B cell (primary cell): Measurements from ENCODE around the gene PLEKHG3. TPM values are rescaled to one million over a fixed set of nuclear protein-coding genes. Genes with fewer than 3 reads are reported as not detected.

Experiments
- ATAC-seq: fragments of 200-7000 bp; cut with Tn5 transposase; one replicate; pipeline ENCODE4 v1.10.0; 2021; ENCODE audit warnings: low read depth, mild to moderate bottlenecking, moderate number of reproducible peaks, moderate library complexity
- CTCF ChIA-PET: fragments of 350-600 bp; sonication (Branson Sonifier 250); formaldehyde crosslinking; loops from one replicate; lab custom pipeline; 2021; ENCODE audit warnings: antibody characterized with exemption, inconsistent platforms; lab: Charles Lee
- POLR2A ChIA-PET: fragments of 350-600 bp; sonication (Branson Sonifier 250); formaldehyde crosslinking; loops from one replicate; lab custom pipeline; 2021; ENCODE audit warnings: antibody characterized with exemption; lab: Charles Lee
- DNase-seq: peaks from one replicate; pipeline ENCODE4 v3.0.0; 2013
- H2AFZ ChIP-seq: 2 replicates; pipeline ENCODE4 v1.6.1; 2012; ENCODE audit warnings: mild to moderate bottlenecking, low read depth, low read length; ENCODE audit not compliant: insufficient read depth, poor library complexity, severe bottlenecking
- H3K27ac ChIP-seq, 2 donors: 1 replicate in 1 of 2; 2 replicates in 1 of 2; pipeline ENCODE4 v1.5.1; 2012 to 2013; ENCODE audit warnings: low read length in 2 of 2, mild to moderate bottlenecking in 2 of 2, moderate library complexity in 1 of 2
- H3K27me3 ChIP-seq, 4 experiments: fragments of 200-600 bp in 1 of 4; sonication (generic) in 1 of 4; replicated peaks in 1 of 4; 1 replicate in 2 of 4; 2 replicates in 2 of 4; pipeline versions ENCODE4 v1.6.1 to v1.7.0; 2013 to 2016; ENCODE audit warnings: low read length in 3 of 4, mild to moderate bottlenecking in 2 of 4, mixed read lengths in 1 of 4, moderate library complexity in 1 of 4; ENCODE audit not compliant: insufficient read depth in 4 of 4, control insufficient read depth in 3 of 4; ENCODE audit errors: control extremely low read depth in 1 of 4
- H3K36me3 ChIP-seq, 2 experiments: replicated peaks in 1 of 2; 1 replicate in 1 of 2; 2 replicates in 1 of 2; pipeline versions ENCODE4 v1.6.1 to v1.7.1; 2013; ENCODE audit warnings: low read length in 1 of 2; ENCODE audit not compliant: insufficient read depth in 2 of 2, control insufficient read depth in 1 of 2; ENCODE audit errors: control extremely low read depth in 1 of 2, extremely low read depth in 1 of 2
- H3K4me1 ChIP-seq, 2 donors: fragments of 200-600 bp in 1 of 2; sonication (generic) in 1 of 2; 1 replicate in 1 of 2; 2 replicates in 1 of 2; pipeline versions ENCODE4 v1.5.1 to v1.6.1; 2013 to 2017; ENCODE audit warnings: low read length in 2 of 2; ENCODE audit not compliant: control insufficient read depth in 2 of 2, insufficient read depth in 2 of 2
- H3K4me2 ChIP-seq: replicated peaks from 2 replicates; pipeline ENCODE3; 2012; ENCODE audit warnings: mild to moderate bottlenecking, low read depth, low read length; ENCODE audit not compliant: poor library complexity, severe bottlenecking
- H3K4me3 ChIP-seq, 5 experiments: fragments of 200-600 bp in 1 of 5; sonication (generic) in 1 of 5; 1 replicate in 3 of 5; 2 replicates in 2 of 5; pipeline versions ENCODE4 v1.5.1 to v1.7.0; 2011 to 2016; ENCODE audit warnings: low read length in 4 of 5, mild to moderate bottlenecking in 4 of 5, low read depth in 2 of 5, control low read depth in 1 of 5, moderate library complexity in 1 of 5; ENCODE audit not compliant: insufficient read depth in 1 of 5; ENCODE audit errors: control extremely low read depth in 1 of 5, extremely low read depth in 1 of 5
- H3K79me2 ChIP-seq: fragments of 200-600 bp; sonication (generic); one replicate; pipeline ENCODE4 v1.6.0; 2016; ENCODE audit warnings: low read length; ENCODE audit not compliant: control insufficient read depth, insufficient read depth
- H3K9ac ChIP-seq: fragments of 200-600 bp; sonication (generic); 2 replicates; pipeline ENCODE4 v1.6.1; 2017; ENCODE audit warnings: mild to moderate bottlenecking, low read length, moderate library complexity
- H3K9me3 ChIP-seq, 3 donors: one replicate each; pipeline versions ENCODE4 v1.6.1 to v1.7.1; 2013; ENCODE audit warnings: low read length in 2 of 3; ENCODE audit not compliant: control insufficient read depth in 2 of 3, insufficient read depth in 1 of 3; ENCODE audit errors: control extremely low read depth in 1 of 3
- H4K20me1 ChIP-seq: 2 replicates; pipeline ENCODE4 v1.6.0; 2012; ENCODE audit warnings: mild to moderate bottlenecking, low read length; ENCODE audit not compliant: insufficient read depth, control insufficient read depth, poor library complexity, severe bottlenecking
- H3K27ac Mint-ChIP-seq: one replicate; pipeline ENCODE4 v1.8.0; 2021; ENCODE audit warnings: mixed read lengths
- H3K27me3 Mint-ChIP-seq: one replicate; pipeline ENCODE4 v1.8.0; 2021; ENCODE audit warnings: mixed read lengths
- H3K4me1 Mint-ChIP-seq: one replicate; pipeline ENCODE4 v1.8.0; 2021; ENCODE audit warnings: mixed read lengths
- H3K4me3 Mint-ChIP-seq: one replicate; pipeline ENCODE4 v1.8.0; 2021; ENCODE audit warnings: mixed read lengths
- H3K9me3 Mint-ChIP-seq: one replicate; pipeline ENCODE4 v1.8.0; 2022; ENCODE audit warnings: mixed read lengths; ENCODE audit not compliant: insufficient read depth
- CTCF ChIP-seq: fragments of 200-600 bp; IDR thresholded peaks from one replicate; pipeline ENCODE4 v1.8.0; 2022; ENCODE audit warnings: antibody characterized with exemption, mild to moderate bottlenecking
- EZH2 ChIP-seq: IDR thresholded peaks from 2 replicates; pipeline ENCODE4 v1.6.1; 2012; ENCODE audit warnings: borderline replicate concordance, low read depth, mild to moderate bottlenecking, moderate library complexity, low read length; ENCODE audit not compliant: insufficient read depth, poor library complexity, severe bottlenecking
- WGBS: methylation state at CpG from one replicate; pipeline ENCODE4 v1.1.5; 2013; ENCODE audit warnings: missing lambda C conversion rate; ENCODE audit not compliant: insufficient coverage; 5-methylcytosine and 5-hydroxymethylcytosine counted together
- intact Hi-C: fragments of 100-400 bp; cut with micrococcal nuclease; formaldehyde crosslinking; loops from one replicate; pipeline ENCODE4 v1.10.0; 2022
- polyA plus RNA-seq: library from polyadenylated mRNA; depleted of rRNA; stranded (reverse); fragments of >200 nt; gene quantifications from 2 replicates; pipeline ENCODE4 v1.2.3, GENCODE V29; 2012
- total RNA-seq, 2 donors: library from RNA; stranded (reverse); fragments of 120-200 nt in 1 of 2; gene quantifications; 1 replicate in 1 of 2; 2 replicates in 1 of 2; pipeline versions ENCODE4 v1.2.3 to v1.2.4, GENCODE V29; 2013 to 2022

PLEKHG3 gene
- total and polyA plus RNA-seq, 2 donors (not counting 1 experiment from before 2014, with no cell fraction given): 0.12 to 0.25 TPM

DNA sequence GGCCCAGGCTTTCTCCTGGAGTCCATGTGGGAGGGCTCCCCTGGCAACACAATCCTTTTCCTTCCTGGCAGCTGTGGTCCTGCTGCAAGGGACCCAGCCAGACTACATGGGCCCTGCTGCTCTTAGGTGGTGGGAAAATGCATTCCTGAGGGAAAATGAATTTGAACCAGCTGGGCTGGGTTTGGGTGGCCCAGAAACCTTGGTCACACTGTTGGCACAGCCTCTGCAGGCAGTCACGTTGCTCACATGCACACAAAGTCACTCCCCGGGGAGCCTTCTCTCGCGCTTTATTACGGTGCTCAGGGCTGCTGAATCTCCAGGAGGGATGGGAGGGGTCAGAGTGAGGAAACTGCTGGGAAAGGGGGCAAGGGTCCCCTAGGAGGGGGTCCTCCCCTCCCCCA, 17.2 kb downstream of the PLEKHG3 start:
- Histone ChIP-seq H3K36me3 (no peaks in the 10 kb centered on the region), H3K4me3 (no peak overlapping the region), H3K27ac (no peak overlapping the region), H3K79me2 (no peaks in the 10 kb centered on the region), H3K27me3 (peaks cover 0 to 3% (median 0%) of the 10 kb centered on the region in 4 experiments), H3K9me3 (peaks cover 0 to 3% (median 0%) of the 10 kb centered on the region in 3 donors), H3K4me1 (no peaks in the 10 kb centered on the region), H3K4me2 (no peak overlapping the region), H2AFZ (no peak overlapping the region), H3K9ac (no peak overlapping the region), H4K20me1 (no peaks in the 10 kb centered on the region)
- ChIA-PET CTCF (no interaction called here), POLR2A (no interaction called here)
- Mint-ChIP-seq H3K27me3 (peaks cover 30% of the 10 kb centered on the region), H3K4me1 (no peaks in the 10 kb centered on the region), H3K4me3 (no peak overlapping the region), H3K9me3 (no peaks in the 10 kb centered on the region), H3K27ac (no peak overlapping the region)
- ATAC-seq: no peak
- WGBS: 26% methylated on average over 4 of the region's 5 CpGs
- TF ChIP-seq EZH2 (no peak), CTCF (no peak)
- intact Hi-C loops: no loop called here
- no peak for DNase-seq

GRCh38 chr14:64721899-64722298, 17.7 kb downstream of the PLEKHG3 start:
- intact Hi-C loops: no loop called here
- H3K9ac ChIP-seq: no peak overlapping the region
- ChIA-PET CTCF (no interaction called here), POLR2A (no interaction called here)
- no peak overlapping the region for H2AFZ ChIP-seq
- H3K79me2 ChIP-seq: no peaks in the 10 kb centered on the region
- no peak overlapping the region for H3K4me2 ChIP-seq
- DNase-seq (no peak), ATAC-seq (no peak)
- H3K36me3 ChIP-seq: no peaks in the 10 kb centered on the region
- Mint-ChIP-seq H3K27ac (no peak overlapping the region), H3K4me1 (no peaks in the 10 kb centered on the region), H3K4me3 (no peak overlapping the region), H3K9me3 (no peaks in the 10 kb centered on the region), H3K27me3 (peaks cover 30% of the 10 kb centered on the region)
- WGBS: 94% methylated on average over 3 of the region's 9 CpGs
- TF ChIP-seq EZH2 (no peak), CTCF (no peak)
- no peaks in the 10 kb centered on the region for H3K4me1 ChIP-seq
- H4K20me1 ChIP-seq: no peaks in the 10 kb centered on the region
- peaks cover 0 to under 1% (median 0%) of the 10 kb centered on the region in 3 donors for H3K9me3 ChIP-seq
- H3K27ac ChIP-seq: no peak overlapping the region
- H3K4me3 ChIP-seq: no peak overlapping the region
- peaks cover 0 to 3% (median 0%) of the 10 kb centered on the region in 4 experiments for H3K27me3 ChIP-seq
